ENCODE results near the gene SGPP1.
A peak's percentile ranks its signal among the peaks of the same experiment; 100 is the strongest.
"Not testable (repeated sequence)": the region's sequence is repeated elsewhere in the genome, so short reads cannot be mapped to it uniquely, and the experiment has no call there.

The SGPP1 gene

DNA sequence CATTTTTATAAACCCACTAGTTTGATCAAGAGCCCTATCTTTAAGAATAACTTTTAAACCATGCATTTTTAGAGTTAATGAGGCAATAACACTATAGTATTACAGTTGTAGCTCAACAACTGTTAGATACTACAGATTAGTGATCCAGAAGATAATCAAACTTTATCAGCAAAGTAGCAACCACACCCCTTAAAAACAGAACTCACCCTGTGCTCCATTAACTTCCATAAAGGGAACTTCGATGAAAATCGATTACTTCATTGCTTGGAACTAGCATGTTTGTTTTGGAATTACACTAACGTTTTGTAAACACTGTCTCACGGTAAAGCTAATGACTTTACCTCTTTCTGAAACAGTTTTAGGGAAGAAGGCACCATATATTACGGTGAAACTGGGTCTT is 1.4 kb downstream of the SGPP1 start:
- no peak for DNase-seq (ENCODE audit: low spot score)

DNA sequence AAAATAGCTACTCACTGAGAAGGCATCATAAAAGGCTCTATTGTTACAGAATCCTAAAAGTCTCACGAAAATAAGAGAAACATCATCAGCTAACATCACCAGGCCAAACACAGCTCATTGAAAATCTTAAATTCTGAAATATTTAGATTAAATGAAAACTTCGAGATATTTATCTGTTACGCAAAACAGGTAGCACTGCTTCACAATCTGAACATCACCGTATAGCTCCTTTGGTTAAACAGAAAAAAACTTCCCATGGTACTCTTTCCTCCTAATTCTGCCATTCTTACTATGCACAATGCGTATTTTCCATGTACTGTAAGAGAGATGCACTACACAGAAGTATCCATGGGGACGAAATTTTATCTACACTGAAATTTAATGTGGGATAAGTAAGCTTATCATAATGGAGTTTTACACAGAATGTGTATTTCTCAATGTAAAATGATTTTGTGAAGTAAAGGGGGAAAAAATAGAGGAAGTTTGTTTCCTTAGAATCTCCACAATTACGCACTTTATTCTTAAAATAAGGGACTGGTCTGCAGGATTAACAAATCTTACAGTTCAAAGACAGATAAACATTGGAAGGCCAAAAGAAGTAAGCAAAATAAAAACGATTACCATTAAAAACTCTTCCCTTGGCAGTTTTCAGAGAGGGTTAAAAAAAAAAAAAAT is 1.9 kb downstream of the SGPP1 start:
- DNase-seq (ENCODE audit: low spot score): no peak

DNA sequence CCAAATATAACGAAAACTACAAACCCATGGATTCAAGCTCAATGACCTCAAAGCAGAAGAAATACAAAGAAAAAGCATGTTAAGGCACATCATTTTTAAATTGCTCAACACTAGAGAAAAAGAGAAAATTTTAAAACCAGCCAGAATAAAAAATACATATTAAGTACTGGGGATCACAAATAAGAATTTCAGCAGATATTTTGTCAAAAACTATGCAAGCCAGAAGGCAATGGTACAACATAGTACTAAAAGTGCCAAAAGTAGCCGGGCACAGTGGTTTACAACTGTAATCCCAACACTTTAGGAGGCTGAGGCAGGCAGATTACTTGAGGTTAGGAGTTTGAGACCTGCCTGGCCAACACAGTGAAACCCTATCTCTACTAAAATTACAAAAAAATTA is 10.2 kb downstream of the SGPP1 start:
- no peak for DNase-seq (ENCODE audit: low spot score)

DNA sequence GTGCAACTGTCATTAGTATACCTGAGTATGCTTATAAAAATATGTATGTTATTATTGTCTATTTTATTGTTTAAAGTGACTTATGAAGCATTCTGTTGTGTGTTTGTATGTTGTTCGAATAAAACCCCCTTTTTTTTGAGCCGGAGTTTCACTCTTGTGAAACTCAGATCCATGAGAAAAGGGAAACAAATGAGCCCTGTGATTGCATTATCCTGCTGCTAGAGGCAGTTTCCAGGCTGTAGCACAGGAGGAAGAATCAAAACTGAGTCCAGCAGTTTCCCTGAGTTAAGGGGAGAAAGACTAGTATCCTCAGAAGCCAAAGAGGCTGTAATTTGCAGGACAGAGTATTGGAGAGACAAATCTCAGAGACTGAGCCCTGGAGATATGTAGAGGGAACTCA is 12.5 kb downstream of the SGPP1 start:
- no peak for DNase-seq (ENCODE audit: low spot score)

DNA sequence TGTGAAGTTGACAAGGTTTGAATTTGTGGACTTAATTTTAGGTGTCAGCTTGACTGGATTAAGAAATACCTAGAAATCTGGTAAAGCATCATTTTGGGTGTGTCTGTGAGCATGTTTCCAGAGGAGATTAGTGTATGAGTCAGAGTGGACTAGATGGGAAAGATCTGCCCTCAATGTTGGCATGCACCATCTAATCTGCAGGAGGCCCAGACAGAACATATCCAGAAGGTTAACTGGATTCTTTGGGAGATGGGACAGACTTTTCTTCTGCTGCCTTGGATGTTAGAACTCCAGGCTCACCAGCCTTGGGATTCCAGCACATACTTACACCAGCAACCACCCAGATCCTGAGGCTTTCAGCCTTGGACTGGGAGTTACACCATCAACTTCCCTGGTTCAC is 14.1 kb downstream of the SGPP1 start:
- peak; percentile 55 for DNase-seq (ENCODE audit: low spot score)

DNA sequence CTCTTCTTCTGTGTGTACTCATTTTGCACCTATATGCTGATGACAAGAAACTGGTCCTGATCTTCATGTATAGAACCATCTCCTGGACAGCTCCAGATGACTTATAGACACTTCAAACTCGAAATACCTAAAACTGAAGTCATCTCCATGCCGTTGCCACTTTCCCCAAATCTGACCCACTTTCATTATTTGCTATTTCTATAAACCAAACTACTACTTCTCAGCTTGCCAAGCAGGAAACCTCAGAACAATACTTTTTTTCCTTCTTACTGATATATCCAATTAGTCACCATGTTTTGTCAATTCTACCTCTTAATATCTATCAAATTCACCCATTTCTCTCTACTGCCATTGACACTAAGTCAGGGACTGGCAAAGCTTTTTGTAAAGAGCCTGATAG is 14.8 kb downstream of the SGPP1 start:
- DNase-seq (ENCODE audit: low spot score): no peak

DNA sequence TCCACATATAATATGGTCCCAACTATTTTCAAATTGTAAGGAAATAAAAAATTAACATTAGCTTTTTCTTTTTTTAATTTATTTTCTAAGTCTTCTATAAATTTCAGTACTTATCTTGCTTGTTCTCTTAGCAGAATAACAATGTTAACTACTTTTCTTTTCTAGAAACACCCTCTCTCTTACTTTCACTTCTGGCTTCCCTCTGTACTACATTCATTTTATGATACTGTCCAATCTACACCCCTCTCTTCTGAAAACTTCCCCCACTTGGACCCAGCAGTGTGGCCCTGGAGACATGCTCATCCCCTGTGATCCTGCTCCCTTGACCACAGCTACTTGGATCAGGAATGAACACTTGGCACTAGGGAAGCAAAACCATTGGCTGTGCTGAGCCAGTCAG is 15.7 kb downstream of the SGPP1 start:
- no peak for DNase-seq (ENCODE audit: low spot score)

DNA sequence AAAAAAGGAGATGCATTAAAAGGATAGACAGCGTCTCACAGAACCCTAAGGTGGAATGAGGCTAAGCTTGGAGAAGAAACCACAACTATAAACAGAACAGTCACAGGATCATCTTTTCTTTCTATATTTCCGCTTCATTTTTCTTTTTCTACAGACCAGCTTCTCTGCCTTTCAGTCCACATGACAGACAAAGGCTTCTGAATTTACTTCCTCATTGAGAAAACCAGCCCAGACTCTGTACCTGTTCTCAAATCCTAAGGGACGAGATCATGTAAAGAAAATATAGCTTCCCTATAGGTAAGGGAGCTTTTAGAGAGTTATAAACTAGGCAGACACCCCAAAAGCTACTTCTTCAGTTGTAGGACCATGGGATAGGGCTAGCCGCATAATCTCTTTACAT is 17.4 kb downstream of the SGPP1 start:
- DNase-seq (ENCODE audit: low spot score): no peak

DNA sequence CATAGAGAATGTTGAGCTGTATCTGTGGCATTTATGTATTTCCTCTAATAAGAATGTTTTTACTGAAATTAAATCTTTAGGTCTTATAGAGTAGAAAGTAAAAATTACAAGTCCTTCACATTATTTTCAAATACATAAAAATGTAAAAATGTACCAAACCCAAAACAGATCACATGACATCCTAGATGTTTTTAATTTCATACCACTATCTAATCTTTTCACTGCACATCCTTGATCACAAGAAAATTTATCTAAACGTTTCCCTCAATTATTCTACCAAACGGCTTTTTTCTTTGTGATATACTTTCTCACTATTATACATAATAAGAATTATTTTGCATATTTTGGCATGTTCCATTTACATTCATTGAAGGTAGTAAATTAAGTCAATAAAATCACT is 18.3 kb downstream of the SGPP1 start:
- no peak for DNase-seq (ENCODE audit: low spot score)

DNA sequence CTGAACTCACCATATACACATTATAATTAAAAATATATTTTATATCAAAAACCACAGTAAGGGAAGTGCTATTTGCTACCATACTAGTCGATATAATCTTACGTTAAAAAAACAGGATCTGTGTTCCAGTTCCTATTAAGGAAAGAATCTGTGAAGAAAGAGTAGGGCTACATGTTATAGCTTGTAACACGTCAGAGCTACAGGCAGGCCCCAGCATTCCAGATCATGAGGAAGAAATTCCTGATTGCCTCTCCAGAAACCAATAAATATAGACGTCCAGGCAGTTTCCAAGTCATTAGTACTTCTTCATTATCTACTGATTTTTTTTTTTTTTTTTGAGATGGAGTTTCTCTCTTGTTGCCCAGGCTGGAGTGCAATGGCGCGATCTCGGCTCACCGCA is 20.6 kb downstream of the SGPP1 start:
- no peak for DNase-seq (ENCODE audit: low spot score)

DNA sequence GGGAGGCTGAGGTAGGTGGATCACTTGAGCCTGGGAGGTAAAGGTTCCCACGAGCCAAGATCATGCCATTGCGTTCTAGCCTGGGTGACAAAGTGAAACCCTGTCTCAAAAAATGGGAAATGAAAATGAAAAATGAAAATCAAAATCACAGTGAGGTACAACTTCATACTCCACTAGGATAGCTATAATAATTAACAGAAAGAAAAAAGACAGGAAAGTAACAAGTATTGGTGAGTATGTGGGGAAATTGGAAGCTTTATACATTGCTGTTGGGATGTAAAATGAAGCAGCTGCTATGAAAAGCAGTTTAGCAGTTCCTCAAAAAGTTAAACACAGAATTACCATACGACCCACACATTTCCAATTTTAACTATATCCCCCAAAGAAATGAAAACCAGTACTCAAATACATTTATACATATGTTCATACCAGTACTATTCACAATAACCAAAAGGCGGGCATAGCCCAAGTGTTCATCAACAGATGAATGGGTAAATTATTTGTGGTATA is 22.2 kb downstream of the SGPP1 start:
- DNase-seq (ENCODE audit: low spot score): no peak

DNA sequence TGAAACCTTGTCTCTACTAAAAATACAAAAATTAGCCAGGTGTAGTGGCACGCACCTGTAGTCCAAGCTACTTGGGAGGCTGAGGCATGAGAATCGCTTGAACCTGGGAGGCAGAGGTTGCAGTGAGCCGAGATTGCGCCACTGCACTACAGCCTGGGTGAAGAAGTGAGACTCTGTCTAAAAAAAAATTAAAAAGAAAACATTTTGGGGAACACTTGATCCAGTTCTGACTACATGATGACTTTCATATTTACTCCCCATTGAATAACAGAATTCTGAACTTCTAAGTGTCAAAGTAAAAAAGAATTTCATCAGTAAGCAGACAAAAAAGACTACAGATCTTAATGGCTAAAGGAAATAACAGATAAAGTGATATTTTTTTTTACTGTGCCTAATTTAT is 25.3 kb downstream of the SGPP1 start:
- DNase-seq (ENCODE audit: low spot score): not testable (repeated sequence)

DNA sequence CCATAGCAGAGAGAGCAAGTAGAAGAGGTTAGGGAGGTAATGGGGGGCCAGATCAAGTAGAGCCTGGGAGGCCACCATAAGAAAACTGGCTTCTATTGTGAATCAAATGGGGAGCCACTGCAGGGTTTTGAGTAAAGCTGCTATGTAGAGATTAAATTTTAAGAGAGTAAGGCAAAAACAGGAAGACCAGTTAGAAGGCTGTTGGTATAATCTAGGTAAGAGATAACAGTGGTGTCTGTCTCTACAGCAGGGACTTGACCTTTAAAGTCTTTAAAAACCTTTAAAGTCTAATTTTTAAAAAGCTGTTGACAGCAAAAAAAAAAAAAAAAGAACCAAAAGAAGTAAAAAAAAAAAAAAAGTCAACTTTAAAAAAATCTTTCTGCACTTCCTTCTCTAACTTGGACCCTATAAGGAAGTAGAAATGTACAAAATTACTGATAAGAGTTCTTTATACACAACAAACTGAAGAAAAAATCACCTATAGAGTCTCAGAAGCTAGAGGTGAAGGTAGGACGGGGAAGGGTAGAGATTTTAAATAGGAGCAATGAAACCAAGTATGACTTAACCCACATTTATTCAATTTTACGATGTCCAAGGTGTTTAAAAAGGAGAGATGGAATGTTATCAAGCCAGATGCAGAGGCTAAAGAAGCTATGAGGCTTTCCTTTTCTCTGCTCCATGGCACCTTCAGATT is 26.1 kb downstream of the SGPP1 start:
- DNase-seq (ENCODE audit: low spot score): peak; percentile 28

DNA sequence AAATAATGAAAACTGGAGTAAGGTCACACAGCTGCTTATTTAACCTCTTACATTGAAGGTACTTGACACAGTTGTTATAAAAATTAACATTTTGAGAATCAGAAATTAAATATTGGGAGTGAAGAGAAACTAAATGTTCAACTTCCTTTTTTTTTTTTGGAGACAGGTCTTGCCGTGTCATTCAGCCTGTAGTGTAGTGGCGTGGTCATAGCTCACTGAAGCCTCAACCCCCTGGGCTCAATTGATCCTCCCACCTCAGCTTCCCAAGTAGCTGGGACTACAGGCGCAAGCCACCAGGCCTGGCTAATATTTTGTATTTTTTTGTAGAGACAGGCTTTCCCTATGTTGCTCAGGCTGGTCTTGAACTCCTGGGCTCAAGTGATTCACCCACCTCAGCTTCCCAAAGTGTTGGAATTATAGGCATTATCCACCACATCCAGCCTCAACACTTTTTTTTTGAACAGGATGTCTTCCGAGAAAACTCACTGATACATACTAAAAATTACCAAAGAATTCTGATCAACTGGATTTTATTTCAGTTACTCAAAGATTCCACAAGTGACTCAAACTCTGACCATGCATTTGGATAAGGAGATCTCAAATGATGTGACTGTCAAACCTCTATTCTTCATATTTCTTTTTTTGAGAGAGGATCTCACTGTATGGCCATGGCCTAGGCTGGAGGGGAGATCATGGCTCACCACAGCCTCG is 35.4 kb downstream of the SGPP1 start:
- no peak for DNase-seq (ENCODE audit: low spot score)

DNA sequence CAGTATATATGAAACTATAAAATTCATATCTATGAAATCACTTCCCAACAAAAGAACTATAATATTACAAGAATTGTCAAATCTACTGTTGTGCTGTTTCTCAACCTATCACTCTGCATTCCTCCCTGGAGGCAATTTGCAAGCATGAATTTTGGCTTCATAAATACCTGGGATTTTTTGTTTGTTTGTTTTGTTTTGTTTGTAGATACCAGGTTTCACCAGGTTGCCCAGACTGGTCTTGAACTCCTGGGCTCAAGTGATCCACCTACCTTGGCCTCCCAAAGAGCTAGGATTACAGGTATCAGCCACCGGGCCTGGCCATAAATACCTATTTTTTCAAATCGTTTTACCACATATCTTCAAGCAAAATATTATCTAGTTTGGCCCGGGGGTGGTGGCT is 38.7 kb downstream of the SGPP1 start:
- DNase-seq (ENCODE audit: low spot score): no peak

DNA sequence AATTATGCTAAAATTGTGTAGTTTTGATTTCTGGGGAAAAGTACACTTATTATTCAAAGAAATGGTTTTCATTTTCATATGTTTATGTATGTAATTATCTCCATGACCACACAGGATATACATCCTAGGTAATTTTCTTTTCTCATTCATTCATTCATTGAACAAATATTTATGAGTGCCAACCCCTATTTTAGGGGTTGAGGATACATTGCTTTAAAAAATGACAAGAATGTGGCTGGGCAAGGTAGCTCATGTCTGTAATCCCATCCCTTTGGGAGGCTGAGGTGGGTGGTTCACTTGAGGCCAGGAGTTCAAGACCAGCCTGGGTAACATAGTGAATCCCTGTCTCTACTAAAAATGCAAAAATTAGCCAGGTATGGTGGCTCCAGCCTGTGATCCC is 40.9 kb downstream of the SGPP1 start:
- DNase-seq (ENCODE audit: low spot score): no peak

DNA sequence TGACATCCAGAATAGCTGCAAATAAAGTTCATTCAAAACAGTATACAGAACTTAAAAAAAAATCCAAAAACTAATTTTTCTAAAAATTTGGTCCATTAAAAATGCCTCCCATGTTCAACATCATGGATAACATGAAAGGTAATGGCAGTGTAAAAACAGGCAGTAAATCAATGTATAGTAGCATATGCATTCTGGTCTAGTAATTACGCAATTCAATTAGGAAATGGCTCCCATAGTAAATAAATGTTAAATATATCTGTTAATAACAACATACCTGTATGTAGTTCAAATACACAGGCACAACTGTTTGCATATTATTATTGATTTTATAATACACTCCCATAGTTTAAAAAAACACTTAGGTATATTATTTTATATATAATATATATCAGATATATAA is 42.5 kb downstream of the SGPP1 start:
- no peak for DNase-seq (ENCODE audit: low spot score)

DNA sequence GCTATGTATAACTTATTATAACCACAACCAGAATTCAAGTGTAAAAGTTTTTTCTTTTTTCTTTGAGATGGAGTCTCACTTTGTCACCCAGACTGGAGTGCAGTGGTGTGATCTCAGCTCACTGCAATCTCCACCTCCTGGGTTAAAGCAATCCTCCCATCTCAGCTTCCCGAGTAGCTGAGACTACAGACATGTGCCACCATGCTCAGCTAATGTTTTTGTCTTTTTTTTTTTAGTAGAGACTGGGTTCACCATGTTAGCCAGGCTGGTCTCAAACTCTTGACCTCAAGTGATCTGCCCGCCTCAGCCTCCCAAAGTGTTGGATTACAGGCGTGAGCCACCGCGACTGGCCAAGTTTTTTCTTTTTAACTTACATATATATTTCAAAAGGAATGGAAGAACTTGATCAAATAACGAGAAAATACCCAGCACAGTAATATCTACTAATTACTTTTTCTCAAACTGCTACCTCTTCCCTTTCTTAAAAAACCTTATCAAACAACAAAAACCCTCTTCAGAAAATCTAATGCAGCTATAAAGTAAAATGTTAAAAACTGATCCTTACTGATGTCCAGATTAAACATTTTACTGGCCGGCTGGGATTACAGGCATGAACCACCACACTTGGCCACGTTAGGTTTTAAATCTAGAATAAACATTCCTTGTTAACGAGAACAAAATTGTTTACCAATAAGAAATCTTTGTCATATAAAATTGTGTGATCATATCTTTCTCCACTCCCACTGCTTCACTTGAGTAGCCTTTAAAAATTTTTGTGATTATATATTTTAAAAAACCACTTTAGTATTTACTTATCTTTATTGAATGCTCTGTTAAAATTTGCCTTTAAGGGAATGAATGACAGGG is 44.9 kb downstream of the SGPP1 start:
- no peak for DNase-seq (ENCODE audit: low spot score)

DNA sequence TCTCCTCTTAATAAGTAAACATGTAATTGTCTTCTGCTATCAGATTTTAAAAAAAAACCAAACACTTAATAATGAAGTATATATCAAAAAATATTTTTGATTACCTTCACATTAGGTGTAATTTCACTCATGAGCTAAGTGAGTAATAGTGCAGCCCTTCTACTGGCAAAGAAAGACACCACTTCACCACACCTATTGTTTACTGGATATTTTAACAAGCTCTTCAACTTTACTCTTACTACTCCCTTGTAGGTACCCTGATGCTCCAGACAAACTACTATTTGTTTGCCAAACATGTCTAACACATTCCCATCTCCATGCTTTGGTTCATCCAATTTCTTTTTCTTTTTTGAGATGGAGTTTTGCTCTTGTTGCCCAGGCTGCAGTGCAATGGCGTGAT is 49.3 kb downstream of the SGPP1 start:
- DNase-seq (ENCODE audit: low spot score): no peak

DNA sequence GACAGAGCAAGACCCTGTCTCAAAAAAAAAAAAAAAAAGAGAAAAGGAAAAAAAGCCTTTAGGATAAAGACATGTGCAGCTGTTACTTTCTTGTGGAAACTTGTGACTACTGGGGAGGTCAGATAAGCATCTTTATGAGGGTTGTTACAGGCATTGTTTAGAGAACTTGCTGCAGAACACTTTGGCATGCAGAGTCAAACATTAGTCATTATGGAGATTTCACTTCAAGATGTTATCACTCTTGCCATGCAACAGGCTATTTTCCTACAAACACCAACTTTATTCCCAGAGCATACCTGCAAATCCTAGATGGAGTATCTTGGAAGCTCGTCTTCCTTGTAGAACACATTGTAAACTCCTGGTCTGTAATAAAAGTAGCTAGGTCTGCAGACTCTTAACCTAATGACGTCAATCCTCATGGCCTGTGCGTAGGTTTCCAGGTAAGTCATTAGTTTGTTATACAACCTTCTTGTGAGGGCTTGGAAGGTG is 49.9 kb downstream of the SGPP1 start:
- DNase-seq (ENCODE audit: low spot score): peak; percentile 82

DNA sequence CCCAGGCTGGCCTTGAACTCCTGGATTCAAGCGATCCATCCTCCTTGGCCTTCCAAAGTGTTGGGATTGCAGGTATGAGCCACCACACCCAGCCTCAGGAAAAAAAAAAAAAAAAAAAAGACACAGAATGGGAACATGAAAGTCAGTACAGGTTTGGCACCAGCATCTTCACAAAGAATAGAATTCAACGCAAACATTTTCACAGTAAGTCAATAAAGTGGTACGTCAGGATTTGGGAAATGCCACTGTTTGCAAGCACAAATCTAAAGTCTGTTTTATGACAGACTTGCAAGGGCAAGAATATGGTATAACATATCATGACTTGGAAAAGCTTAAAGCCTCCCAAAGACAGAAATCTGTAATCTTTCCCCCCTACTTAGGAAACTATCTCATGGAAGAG is 51.2 kb downstream of the SGPP1 start:
- no peak for DNase-seq (ENCODE audit: low spot score)

DNA sequence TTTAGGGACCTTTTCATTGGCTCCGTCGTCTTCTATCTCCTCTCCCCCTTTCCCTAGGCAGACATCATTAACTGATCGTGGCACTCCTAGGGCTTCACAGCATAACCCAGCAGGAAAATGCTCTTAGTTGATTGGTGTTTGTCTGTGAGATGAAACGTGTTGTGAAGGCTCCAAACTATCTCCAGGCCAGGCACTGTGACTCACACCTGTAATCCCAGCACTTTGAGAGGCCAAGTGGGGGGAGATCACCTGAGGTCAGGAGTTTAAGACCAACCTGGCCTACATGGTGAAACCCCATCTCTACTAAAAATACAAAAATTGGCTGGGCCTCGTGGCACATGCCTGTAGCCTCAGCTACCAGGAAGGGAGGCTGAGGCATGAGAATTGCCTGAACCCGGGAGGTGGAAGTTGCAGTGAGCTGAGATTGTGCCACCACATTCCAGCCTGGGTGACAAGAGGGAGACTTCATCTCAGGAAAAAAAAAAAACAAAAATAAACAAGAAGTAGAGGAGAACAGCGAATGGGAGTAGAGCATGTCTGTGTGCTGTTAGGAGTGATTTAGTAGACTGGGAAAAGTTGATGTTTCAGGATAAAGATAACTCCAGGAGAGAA is 53.9 kb downstream of the SGPP1 start:
- no peak for DNase-seq (ENCODE audit: low spot score)

Measured in LoVo (cell line).